ENCODE data around the gene SNRPD3.

DNA sequence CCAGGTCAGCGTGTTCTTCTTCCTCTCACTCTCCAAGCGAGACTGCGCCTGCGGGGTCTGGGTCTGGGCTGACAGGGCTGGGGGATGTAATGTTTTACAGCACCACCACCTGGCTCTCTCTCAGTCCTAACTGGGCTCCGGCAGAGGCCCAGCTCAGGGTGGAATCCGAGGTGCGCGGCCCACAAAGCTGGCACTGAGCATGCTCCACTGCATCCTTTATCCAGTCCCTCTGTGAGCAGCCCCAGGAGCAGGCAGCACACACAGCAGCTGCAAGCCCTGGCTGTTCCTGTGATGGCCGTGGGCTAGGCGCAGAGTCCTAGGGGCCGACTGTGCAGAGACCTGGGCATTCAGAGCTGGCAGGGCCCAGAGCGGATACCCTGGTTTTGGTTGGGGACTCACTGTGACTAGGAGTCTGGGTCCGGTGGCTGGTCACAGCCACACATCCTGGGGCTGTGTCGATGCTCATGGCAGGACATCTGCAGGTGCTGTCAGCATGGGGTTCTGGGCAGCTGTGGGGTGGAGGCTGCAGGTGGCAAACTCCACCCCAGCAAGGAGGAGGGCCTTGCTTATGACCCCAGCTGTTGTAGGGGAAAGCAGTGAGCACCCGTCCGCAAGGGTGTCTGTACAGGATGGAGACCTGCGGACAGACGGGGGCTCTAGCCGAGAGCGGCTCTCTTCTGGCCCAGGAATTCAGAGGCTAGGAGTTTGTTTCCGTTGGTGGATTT lies 33.1 kb downstream of the SNRPD3 start:
- TF ChIP-seq, protein P1, sequence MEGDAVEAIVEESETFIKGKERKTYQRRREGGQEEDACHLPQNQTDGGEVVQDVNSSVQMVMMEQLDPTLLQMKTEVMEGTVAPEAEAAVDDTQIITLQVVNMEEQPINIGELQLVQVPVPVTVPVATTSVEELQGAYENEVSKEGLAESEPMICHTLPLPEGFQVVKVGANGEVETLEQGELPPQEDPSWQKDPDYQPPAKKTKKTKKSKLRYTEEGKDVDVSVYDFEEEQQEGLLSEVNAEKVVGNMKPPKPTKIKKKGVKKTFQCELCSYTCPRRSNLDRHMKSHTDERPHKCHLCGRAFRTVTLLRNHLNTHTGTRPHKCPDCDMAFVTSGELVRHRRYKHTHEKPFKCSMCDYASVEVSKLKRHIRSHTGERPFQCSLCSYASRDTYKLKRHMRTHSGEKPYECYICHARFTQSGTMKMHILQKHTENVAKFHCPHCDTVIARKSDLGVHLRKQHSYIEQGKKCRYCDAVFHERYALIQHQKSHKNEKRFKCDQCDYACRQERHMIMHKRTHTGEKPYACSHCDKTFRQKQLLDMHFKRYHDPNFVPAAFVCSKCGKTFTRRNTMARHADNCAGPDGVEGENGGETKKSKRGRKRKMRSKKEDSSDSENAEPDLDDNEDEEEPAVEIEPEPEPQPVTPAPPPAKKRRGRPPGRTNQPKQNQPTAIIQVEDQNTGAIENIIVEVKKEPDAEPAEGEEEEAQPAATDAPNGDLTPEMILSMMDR (IDR thresholded peaks at IDR 0.05): no peak
- no peak for TF ChIP-seq POLR2A (IDR thresholded peaks at IDR 0.05)
